ENCODE results near the gene SHROOM3.

The SHROOM3 gene

DNA sequence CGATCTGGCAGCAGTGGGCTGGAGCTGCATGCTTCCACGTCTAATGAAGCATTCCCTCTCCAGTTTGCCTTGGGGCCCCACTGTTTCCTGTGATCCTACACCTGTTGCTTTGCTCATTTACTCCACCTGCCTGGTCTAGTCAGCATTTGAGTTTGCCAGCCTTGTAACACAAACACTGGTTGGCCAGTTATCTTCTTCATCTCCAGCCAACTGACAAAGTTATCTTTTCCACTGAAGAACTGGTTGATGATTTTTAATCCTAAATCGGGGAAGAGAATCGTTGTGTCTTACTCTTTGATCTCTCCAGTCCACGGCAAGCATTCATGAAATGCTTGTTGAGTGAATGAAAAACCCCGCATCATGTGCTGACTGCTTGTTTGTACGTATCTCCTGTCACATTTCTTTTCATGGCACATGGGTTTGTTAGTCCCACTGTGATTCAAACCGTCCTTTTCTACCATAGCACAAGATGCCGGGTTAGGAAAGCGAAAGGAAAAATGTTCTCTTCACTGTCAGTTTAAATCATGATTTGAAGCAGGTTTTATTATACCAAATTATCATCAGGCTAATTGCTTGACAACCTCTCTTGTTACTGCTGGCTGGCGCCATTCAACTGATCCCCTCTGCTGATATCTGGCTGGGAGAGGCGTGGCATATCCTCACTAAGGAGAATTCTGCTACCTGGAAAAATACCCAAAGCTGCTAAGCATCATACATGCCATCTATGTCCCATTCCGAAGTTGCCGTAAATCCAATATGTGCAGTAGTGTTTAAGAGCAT is 144.8 kb downstream of the SHROOM3 start:
- H3K4me3 ChIP-seq (ENCODE audit: low read depth, low read length): no peak overlapping the region
- TF ChIP-seq, protein P1, sequence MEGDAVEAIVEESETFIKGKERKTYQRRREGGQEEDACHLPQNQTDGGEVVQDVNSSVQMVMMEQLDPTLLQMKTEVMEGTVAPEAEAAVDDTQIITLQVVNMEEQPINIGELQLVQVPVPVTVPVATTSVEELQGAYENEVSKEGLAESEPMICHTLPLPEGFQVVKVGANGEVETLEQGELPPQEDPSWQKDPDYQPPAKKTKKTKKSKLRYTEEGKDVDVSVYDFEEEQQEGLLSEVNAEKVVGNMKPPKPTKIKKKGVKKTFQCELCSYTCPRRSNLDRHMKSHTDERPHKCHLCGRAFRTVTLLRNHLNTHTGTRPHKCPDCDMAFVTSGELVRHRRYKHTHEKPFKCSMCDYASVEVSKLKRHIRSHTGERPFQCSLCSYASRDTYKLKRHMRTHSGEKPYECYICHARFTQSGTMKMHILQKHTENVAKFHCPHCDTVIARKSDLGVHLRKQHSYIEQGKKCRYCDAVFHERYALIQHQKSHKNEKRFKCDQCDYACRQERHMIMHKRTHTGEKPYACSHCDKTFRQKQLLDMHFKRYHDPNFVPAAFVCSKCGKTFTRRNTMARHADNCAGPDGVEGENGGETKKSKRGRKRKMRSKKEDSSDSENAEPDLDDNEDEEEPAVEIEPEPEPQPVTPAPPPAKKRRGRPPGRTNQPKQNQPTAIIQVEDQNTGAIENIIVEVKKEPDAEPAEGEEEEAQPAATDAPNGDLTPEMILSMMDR (IDR thresholded peaks at IDR 0.05; ENCODE audit: insufficient read depth, low read depth, low read length, missing control alignments): no peak
- DNase-seq (ENCODE audit: low read depth): no peak

GRCh38 chr4:76581077-76581962 is 146.3 kb downstream of the SHROOM3 start:
- no peak for DNase-seq (ENCODE audit: low read depth)
- TF ChIP-seq, protein P1 (IDR thresholded peaks at IDR 0.05; ENCODE audit: insufficient read depth, low read depth, low read length, missing control alignments): no peak
- no peak overlapping the region for H3K4me3 ChIP-seq (ENCODE audit: low read depth, low read length)

DNA sequence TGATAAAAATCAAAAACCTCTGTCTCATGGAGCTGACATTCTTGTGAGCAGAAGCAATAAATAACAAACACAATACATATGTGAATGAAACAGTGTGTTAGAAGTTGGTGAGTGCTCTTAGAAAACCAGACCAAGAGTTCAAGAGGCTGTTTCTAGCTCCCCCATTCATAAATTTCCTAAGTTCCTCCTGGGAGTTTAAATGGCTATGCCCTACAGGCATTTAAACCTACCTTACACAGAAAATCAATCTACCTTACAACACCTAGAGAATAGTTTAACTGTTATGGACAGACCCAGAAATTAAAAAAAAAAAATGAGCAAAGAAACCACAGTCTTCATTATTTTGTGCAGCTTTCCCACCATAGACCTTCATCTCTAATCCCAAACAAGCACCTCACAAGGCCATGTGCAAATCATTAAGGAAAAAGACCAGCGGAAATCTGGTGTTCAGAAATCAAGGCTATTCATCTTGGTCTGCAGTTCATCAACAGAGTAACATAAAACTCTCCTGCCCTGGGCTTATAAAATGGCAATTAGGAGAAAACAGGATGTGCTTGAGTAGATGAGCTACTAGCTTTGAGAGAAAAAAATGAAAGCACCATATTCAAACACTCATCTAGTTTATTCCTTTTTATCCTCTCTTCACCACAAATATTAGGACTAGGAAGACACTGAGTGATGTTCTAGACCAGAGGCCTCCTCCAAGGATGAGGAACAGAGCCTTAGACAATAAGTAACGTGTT is 147.2 kb downstream of the SHROOM3 start:
- no peak overlapping the region for H3K4me3 ChIP-seq (ENCODE audit: low read depth, low read length)
- TF ChIP-seq, protein P1 (IDR thresholded peaks at IDR 0.05; ENCODE audit: insufficient read depth, low read depth, low read length, missing control alignments): no peak
- no peak for DNase-seq (ENCODE audit: low read depth)

DNA sequence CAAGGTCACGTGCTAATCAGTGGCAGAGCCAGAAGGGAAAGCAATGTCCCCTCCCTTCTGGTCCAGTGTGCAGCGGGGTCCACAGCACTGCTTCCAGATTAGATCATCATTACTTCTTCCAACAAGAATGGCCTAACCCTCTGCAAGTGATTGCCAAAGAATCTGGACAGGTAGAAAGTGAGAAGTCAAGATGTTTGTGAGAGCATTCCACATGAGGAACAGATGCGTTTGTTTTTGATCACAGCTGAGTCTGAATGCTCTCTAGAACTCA is 147.7 kb downstream of the SHROOM3 start:
- TF ChIP-seq, protein P1 (IDR thresholded peaks at IDR 0.05; ENCODE audit: insufficient read depth, low read depth, low read length, missing control alignments): no peak
- no peak overlapping the region for H3K4me3 ChIP-seq (ENCODE audit: low read depth, low read length)
- no peak for DNase-seq (ENCODE audit: low read depth)

DNA sequence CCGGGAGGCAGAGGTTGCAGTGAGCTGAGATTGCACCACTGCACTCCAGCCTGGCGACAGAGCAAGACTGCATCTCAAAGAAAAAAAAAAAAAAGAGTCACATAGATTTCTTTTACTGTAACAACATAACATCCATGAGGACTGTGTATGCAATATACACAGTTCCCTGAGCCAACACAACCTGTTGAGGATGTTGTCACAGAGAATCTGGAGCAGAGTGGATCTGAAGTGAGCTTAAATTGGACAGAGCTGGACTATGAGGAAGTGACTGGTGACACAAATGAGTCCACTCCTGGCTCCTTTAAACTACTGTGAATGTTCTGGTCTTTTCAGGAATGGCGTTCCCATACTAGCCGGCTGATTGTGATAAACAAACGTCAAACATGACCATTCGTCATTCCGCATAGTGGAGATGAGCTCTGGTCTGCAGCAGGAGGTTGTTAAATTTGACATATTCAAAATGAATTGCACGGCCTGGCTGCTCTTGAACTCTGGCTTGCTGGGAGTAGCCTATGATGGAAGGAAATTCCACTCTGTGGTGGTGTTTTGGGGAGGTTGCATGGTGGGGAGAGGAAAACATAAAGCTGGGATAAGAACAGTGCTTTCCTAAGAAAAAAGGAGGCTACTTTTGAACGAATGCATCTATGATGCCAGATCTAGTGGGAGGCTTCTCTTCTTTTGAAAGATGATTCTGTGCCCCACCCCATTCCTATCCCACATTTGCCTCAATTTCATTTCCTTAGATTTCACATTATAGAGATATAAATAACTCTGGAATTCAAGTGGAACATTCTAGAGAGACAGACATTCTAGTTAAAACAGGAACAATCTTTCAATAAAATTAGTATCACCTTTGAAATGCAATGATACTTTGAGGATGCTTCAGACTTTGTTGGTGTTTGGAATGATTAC is 149.5 kb downstream of the SHROOM3 start:
- H3K4me3 ChIP-seq (ENCODE audit: low read depth, low read length): no peak overlapping the region
- TF ChIP-seq, protein P1 (IDR thresholded peaks at IDR 0.05; ENCODE audit: insufficient read depth, low read depth, low read length, missing control alignments): no peak
- DNase-seq (ENCODE audit: low read depth): no peak

DNA sequence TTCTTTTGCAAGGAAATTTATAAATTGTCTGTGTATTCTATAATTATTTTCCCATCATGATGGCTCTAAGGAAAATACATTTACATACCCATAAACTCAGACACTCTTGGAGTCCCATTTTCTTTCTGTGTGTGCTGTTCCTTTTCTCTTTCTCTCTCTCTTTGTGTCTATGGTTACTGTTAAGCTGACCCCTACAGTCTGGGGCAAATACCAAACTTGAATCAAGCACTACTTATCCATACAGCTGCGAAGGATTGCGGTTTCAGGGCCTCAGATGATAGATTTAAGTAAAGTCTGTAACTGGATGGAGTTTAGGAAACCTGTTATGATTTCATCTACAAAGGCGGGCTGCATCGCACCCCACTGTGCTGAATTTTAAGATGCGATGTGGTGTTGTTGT is 150.2 kb downstream of the SHROOM3 start:
- no peak overlapping the region for H3K4me3 ChIP-seq (ENCODE audit: low read depth, low read length)
- DNase-seq (ENCODE audit: low read depth): no peak

More for the DNA sequence above, 150.2 kb downstream of the SHROOM3 start:
- TF ChIP-seq, protein P1 (IDR thresholded peaks at IDR 0.05; ENCODE audit: insufficient read depth, low read depth, low read length, missing control alignments): no peak
